ENCODE results near the gene USP4.
"Not testable (repeated sequence)": the region's sequence is repeated elsewhere in the genome, so short reads cannot be mapped to it uniquely, and the experiment has no call there.

USP4 gene

DNA sequence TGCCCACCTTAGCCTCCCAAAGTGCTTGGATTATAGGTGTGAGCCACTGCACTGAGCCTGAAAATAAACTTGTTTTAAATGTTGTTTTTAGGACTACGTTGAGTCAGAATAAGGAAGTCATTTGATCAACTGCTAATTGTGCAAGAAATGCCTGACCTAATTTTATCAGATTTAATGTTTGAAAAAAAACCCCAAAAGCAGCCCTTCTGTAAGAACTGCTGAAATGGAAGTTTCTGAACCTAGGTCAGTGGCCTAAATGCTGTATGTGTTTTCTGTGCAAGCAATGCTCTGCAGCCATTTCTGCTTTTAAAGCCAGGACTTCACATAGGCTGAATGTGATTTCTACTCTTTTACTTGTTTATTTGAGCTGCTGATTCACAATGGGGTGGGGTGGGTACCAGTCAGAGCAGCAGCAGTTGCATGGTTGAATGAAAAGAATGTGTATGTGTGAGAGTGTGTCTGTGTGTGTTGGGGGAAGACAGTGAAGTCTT lies 11.7 kb upstream of the USP4 start:
- DNase-seq (ENCODE audit: extremely low spot score, insufficient read length, low read depth) (no peak), FAIRE-seq (peak; percentile 29)

DNA sequence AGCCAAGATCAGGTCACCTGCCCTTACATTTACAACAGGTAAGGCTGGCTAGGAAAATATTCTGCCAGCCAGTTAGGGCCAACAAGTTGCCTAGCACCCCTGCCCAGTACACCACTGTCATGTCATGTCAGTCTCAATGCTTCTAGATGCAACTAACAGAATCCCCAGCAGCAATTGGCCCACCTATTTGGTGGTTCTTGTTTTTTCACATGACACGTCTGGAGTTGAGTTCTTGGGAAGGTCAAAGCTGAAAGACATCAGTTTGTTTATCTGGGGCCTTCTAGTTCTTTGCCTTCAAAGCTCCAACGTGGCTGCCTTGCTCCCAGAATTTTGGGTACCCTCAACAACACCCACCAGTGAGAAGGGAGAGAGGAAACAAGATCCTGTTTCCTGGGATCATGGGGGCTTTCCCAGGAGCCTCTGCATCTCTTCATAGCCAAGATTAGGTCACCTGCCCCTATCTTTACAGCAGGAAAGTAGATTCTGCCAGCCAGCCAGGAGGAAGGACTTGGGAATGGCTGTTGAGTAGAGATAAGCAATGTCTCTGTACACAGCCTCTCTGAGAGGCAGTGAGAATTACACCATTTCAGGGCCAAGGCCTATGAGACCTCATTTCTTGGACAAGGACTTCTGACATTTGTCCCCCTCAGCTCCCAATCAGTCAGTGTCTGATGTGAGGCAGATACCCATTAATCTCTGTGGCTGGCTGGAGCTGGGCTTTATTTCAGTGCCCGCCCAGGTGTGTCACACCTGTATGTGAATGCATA lies 9.7 kb upstream of the USP4 start:
- DNase-seq (ENCODE audit: extremely low spot score, insufficient read length, low read depth) (no peak), FAIRE-seq (no peak)

DNA sequence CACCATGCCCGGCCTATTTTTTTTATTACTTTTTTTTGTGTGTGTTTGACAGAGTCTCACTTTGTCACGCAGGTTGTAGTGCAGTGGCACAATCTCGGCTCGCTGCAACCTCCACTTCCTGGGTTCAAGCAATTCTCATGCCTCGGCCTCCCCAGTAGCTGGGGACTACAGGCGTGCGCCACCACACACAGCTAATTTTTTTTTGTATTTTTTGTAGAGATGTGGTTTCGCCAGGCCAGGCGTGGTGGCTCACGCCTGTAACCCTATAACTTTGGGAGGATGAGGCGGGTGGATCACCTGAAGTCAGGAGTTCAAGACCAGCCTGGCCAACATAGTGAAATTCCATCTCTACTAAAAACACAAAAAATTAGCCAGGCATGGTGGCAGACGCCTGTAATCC lies 8.5 kb upstream of the USP4 start:
- DNase-seq (ENCODE audit: extremely low spot score, insufficient read length, low read depth); FAIRE-seq: not testable (repeated sequence)

DNA sequence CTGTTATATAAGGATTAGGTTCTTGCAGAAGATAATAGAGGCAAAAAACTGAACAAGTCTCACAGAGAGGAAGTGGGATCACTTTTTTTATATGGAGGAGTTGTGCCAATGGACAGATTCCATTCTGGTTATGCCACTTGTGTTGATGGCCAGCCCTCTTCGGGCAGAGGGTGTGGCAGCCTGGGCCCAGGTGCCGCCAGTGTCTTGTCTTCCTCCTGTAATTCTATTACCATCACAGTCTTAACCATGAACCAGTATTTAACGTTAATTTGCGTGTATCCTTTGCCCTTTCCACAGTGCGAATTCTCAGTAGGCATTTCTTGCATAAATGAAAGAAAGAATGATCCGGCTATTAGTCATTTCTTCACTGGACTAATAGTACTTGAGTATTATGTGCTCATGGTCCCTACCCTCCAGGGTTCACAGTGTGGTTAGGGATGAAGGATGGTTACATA lies 7.0 kb upstream of the USP4 start:
- FAIRE-seq (no peak), DNase-seq (ENCODE audit: extremely low spot score, insufficient read length, low read depth) (no peak)

DNA sequence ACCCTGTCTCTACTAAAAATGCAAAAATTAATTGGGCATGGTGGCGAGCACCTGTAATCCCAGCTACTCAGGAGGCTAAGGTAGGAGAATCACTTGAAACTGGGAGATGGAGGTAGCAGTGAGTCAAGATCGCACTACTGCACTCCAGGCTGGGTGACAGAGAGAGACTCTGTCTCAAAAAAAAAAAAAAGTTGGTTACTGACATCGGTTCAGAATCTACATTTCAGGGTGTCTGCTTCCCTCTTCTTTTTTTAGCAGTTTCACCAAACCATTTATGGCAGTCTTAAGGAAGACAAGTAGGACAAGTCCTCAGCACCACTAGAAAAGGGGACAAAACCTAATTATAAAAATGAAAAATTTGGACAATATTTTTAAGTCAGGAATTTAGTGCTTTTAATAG lies 3.3 kb upstream of the USP4 start:
- FAIRE-seq (peak; percentile 74), DNase-seq (ENCODE audit: extremely low spot score, insufficient read length, low read depth) (no peak)

DNA sequence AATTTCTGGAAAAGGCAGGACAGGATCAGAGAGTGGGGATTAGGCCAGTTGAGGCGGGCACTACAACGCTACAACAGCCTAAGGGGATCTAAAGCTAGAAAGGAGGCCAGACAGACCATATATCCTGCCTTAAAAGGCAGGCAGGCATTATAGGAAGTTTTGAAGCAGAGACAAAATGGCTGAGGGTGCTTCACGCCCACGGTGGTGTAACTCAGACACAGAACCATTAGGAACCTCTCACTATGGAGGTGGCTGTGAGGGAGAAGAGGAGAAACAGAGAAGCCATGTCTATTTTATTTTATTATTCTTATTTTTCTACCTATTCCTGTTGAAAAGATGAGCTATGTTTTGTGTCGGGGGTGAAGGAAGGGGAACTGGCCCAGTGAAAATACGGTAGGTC lies 2.1 kb upstream of the USP4 start:
- no peak for FAIRE-seq
- DNase-seq (ENCODE audit: extremely low spot score, insufficient read length, low read depth), result no peak

DNA sequence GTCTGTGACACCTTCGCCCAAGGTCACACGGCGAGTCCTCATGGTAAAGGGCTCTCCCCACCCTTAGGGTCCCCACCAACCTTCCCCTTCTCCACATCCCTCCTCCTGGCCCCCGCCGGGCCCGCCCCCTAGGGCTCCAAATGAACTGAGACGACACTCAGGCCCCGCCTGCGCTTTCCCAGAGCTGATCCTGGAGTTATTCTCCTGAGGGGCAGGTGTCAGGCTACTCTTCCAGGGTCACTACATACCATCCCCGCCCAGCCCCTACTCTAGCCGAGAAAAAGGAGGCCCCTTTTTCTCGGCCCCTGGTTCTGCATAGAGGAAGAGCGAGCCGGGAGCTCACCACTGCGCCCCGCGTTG lies 292 bp downstream of the USP4 start:
- DNase-seq (ENCODE audit: extremely low spot score, insufficient read length, low read depth), result no peak
- FAIRE-seq, result no peak

DNA sequence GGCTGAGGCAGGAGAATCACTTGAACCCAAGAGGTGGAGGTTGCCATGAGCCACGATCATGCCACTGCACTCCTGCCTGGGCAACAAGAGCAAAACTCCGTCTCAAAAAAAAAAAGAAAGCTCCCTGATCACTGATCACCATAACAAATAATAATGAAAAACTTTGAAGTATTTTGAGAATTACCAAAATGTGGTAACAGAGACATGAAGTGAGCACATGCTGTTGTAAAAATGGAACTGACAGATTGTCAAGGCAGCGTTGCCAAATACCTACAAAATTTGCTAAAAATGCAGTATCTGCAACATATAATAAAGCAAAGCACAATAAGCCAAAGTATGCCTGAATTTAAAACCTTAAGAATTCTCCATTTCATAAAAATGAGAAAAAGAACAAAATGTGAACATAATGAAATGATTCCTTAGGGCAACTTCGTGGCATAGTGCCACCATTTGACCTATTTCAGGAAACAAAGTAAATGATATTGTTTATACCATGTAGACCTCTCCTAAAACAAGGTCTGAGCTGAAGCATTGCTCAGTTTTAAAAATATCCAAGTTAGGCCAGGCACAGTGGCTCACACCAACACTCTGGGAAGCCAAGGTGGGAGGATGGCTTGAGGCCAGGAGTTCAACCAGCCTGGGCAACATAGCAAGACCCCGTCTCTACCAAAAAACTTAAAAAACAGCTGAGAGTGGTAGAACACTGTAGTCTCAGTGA lies 5.8 kb downstream of the USP4 start:
- FAIRE-seq, result no peak
- no peak for DNase-seq (ENCODE audit: extremely low spot score, insufficient read length, low read depth)

DNA sequence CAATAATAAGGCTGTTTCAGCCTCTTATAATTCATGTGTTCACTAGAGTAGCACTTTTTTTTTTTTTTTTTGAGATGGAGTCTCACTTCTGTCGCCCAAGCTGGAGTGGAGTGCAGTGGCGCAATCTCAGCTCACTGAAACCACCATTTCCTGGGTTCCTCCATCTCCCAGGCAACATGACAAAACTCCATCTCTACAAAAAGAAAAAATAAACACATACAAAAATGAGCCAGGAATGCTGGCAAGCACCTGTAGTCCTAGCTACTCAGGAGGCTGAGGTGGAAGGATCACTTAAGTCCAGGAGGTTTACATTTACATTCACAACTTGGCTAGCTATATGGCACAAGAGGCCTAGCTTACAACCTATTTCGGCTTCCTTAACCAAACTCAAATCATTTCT lies 6.8 kb downstream of the USP4 start:
- DNase-seq (ENCODE audit: extremely low spot score, insufficient read length, low read depth), result no peak

DNA sequence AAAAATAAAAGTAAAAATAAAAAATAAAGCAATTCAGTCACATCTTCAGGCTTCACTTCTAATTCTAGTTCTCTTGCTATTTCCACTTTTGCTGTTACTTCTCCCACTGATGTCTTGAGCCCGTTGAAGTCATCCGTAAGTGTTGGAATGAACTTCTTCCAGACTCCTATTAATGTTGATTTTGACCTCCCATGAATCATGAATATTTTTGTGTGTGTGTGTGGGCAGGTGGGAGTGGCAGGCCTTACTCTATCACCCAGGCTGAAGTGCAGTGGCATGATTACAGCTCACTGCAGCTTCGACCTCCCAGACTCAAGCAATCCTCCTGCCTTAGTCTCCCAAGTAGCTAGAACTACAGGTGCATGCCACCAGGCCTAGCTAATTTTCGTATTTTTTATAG lies 10.7 kb downstream of the USP4 start:
- FAIRE-seq, result peak; percentile 35
- no peak for DNase-seq (ENCODE audit: extremely low spot score, insufficient read length, low read depth)

More for the DNA sequence above, 6.8 kb downstream of the USP4 start:
- no peak for FAIRE-seq

DNA sequence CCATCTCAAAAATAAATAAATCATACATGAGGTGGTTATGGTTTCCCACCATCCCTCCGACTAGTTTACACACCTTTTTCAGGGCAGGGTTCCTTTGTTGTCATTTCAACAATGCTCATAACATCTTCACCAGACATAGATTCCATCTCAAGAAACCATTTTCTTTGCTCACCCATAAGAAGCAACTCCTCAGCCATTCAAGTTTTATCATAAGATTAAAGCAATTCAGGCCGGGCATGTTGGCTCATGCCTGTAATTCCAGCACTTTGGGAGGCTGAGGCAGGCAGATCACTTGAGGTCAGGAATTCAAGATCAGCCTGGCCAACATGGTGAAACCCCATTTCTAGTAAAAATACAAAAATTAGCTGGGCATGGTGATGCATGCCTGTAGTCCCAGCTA lies 11.5 kb downstream of the USP4 start:
- DNase-seq (ENCODE audit: extremely low spot score, insufficient read length, low read depth); FAIRE-seq: not testable (repeated sequence)

DNA sequence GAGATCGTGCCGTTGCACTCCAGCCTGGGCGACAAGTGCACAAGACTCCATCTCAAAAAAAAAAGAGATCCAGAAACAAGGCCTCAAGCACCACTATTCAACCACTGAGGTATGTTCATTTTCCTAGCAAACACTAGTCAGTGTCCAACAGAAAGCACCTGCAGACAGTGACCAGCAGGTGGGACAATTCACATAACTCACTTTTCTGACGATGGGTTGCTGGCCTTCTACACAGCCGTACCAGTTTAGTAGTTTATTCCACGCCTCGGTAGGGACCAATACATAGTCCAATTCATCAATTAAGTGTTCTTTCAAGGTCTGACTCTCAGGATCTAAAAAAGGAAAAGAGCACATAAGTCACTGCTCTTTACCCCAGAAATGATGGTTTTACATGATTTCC lies 12.4 kb downstream of the USP4 start:
- DNase-seq (ENCODE audit: extremely low spot score, insufficient read length, low read depth) (no peak), FAIRE-seq (no peak)

DNA sequence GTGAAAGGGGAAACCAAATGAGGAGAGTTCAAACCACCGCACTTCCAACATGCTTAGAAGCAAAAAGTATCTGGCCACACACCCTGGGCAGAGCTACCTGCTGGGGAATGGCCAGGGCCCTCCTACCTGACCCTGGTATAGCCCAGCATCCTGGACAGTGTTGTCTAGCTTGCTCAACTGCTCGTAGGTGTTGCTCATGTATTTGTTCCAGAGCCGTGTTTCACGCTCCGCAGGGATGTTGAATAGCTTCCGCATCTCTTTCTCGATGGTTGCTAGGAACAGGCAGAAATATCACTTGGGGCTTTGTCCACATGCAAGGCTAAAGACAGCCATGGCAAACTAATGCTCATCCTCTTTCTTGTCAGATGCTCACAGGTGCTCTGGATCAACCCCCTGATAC lies 15.1 kb downstream of the USP4 start:
- no peak for FAIRE-seq
- DNase-seq (ENCODE audit: extremely low spot score, insufficient read length, low read depth), result no peak

DNA sequence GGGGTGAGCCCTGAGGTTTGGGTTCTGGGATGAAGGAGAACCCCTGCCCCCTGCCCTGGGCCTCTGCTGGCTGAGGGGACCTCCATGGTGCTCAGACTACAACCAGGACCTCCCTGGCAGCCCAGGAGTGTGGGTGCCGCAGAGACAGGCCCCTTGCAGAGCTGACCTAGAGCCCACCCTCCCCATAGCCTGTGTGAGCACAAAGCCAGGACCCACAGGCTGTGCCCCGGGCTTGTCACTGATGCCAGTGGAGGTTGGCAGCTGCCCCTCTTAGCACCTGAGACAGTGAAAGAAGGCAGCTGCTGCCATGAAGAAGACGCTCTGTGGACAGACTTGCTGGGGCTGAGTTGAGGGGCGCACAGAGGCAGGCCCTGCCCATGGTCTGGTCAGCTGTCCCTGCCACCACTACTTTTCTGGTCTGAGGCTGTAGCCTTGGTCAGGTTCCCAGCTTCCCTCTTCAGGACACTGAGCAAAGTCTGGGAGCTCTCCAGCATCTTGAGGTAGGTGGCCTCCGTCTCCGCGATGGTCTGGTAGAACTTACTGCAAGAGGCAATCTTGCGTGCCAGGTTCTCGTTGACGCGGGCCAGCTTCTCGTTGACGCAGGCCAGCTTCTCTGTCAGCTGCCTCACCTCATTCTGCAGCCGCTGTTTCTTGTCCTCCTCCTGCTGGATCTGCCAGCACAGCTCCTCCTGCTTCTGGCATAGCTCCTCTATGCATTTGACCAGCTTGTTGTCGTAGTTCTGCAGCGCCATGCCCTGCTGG lies 23.0 kb downstream of the USP4 start:
- DNase-seq (ENCODE audit: extremely low spot score, insufficient read length, low read depth) (no peak), FAIRE-seq (no peak)

DNA sequence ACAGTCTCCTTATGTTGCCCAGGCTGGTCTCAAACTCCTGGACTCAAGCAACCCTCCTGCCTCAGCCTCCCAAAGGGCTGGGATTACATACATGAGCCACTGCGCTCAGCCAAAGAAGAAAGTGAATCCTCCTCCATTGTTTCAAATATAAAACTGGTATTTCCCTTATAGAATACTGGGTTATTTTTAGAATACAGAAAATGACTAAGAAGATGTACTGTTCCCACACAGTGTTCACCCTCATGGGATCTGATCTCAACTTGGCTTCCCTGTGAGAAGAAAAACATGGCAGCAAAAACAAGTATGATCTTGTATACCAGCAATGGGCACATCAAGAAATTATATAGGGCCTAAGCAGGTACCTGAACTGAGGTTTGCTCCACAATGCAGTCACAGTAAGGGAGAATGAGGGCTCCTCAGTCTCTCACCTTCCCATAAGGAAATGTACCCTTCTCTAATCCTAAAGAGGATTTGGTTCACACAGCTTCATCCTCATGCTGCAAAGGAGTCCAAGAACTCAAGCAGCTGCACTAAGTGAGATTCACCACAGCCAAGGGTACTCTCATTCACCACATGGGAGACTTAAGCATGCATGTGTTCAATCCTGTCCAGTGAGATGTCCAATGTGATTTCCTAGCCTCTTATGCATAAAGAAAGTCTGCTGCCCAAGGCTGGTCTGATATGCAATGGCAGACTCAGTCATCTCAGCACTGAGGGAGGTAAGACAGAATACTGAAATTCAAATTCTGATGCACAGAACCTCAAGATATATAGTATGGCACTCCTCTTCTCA lies 25.8 kb downstream of the USP4 start:
- peak; percentile 18 for FAIRE-seq

DNA sequence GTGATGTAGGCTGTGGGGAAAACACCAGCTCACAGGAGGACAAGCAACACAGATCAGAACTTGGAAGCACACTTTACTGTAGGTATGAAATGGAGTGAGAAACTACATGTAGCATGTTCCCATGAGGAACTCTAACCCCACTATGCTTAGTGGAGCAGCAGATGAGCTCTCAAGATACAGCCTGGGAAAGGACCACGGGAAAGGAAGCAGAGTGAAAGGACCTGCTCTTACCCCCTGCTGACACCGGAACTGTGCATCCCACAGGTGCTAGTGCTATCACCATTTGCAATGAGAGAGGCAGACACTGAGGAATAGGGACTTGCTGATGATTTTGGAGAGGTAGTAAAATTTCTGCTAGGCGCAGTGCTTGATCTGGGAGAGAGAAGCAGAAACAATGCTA lies 28.6 kb downstream of the USP4 start:
- DNase-seq (ENCODE audit: extremely low spot score, insufficient read length, low read depth), result no peak
- FAIRE-seq, result peak; percentile 15

More for the DNA sequence above, 25.8 kb downstream of the USP4 start:
- no peak for DNase-seq (ENCODE audit: extremely low spot score, insufficient read length, low read depth)

DNA sequence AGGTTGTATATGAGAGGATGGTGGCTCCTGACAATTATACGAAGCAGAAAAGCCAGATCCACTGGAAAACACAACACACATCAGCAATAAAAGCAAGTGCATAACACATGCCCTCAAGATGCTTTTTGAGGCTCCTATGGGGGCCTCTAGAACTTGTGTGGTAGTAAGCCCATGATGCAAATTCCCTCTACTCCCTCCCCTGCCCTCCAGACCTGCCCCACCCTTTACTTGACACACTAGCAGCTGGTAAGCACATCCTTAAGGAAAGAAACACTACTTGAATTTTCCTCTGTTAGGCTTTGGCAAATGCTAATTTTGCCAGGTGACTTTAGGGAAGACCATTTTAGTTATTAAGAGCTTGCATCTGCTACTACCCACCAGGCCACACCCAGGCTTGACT lies 29.2 kb downstream of the USP4 start:
- no peak for FAIRE-seq
- no peak for DNase-seq (ENCODE audit: extremely low spot score, insufficient read length, low read depth)

DNA sequence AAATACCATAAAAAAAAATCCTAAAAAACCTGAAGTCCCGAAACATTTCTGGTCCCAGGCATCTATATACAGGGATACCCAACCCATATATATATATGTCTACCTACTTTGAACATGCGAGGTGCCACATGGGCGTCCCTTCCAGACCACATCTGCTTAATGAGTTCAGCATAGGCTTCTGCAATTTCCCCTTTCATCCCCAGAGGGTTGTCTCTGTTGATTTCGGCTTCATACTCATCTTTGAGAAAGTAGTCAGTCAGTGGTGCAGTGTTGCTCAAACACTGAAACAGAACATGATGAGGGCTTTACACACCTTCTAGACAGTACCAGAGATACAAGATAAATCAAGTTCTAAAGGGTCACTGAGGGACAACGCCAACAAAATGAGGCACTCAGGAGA lies 34.2 kb downstream of the USP4 start:
- no peak for FAIRE-seq
- DNase-seq (ENCODE audit: extremely low spot score, insufficient read length, low read depth), result no peak

DNA sequence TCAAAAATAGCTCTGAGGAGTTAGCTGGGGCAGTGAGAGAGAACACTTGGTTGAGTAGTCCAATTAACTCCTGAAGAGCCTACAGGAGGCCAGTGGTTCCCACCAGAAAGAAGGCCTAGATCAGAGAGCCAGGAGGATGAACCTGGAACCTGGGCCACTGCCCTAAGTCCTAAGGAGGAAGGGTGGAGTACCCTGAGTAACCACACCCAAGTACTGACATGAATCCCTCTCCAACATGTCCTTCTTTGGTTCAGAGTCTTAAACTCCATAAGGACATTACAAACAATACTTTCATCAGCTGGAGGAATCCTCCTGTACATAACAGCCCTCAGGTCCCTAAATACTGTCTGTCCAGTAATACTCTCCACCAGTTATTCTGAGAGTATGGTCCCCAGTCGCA lies 37.2 kb downstream of the USP4 start:
- DNase-seq (ENCODE audit: extremely low spot score, insufficient read length, low read depth) (no peak), FAIRE-seq (no peak)

DNA sequence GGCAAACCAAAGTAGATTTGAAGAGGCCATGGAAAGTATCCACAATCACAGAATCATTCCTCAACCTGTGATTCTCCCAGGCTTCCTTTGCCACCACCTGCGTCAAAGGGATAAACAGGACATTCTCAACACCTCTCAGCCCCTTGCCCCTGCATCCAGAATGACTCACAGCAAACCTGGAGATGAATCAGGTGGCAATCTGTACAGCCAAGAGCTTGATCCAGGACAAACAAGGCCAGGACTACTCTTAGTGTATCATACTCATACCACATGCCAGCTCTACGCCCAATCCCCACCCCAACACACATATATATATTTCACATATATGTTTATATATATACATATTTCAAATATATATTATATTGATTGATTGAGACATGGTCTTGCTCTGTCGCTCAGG lies 39.3 kb downstream of the USP4 start:
- no peak for FAIRE-seq
- DNase-seq (ENCODE audit: extremely low spot score, insufficient read length, low read depth), result no peak

All from GM18507 (cell line).